Stomach (tissue), 9 donors: ENCODE data around the gene QRFP. TPM values are rescaled to one million over a fixed set of nuclear protein-coding genes. Genes with fewer than 3 reads are reported as not detected.

Experiments used
- DNase-seq, 2 donors: peaks; one replicate each; pipeline versions ENCODE4 v3.0.0 to v3.0.0-alpha.2; 2013 to 2019
- H3K27ac ChIP-seq, 5 donors: fragments of 200-600 bp in 4 of 5; sonication (generic) in 4 of 5; one replicate each; pipeline ENCODE4 v1.5.1; 2013 to 2019; ENCODE audit warnings: mild to moderate bottlenecking in 1 of 5, moderate library complexity in 1 of 5
- H3K27me3 ChIP-seq, 3 donors: fragments of 200-600 bp; sonication (generic); one replicate each; pipeline ENCODE4 v1.5.1; 2017 to 2019; ENCODE audit warnings: mixed run types in 1 of 3
- H3K36me3 ChIP-seq, 4 donors: fragments of 200-600 bp; sonication (generic); 1 replicate in 3 of 4; 2 replicates in 1 of 4; pipeline ENCODE4 v1.5.1; 2016 to 2019
- H3K4me1 ChIP-seq, 4 donors: fragments of 200-600 bp; sonication (generic); one replicate each; pipeline ENCODE4 v1.5.1; 2016 to 2019
- H3K4me3 ChIP-seq, 4 donors: fragments of 200-600 bp; sonication (generic) in 3 of 4; one replicate each; pipeline ENCODE4 v1.5.1; 2016 to 2019; ENCODE audit warnings: mild to moderate bottlenecking in 1 of 4
- H3K9me3 ChIP-seq, 4 donors: fragments of 200-600 bp; sonication (generic); one replicate each; pipeline ENCODE4 v1.5.1; 2016 to 2019
- EP300 ChIP-seq: sonication (generic); formaldehyde crosslinking; IDR thresholded peaks from one replicate; pipeline ENCODE4 v1.6.1; 2017; ENCODE audit warnings: antibody characterized with exemption
- POLR2A ChIP-seq, 4 donors: fragments of 450-650 bp; IDR thresholded peaks; one replicate each; pipeline ENCODE4 v1.6.1; 2016; ENCODE audit warnings: antibody characterized with exemption in 4 of 4, control low read depth in 2 of 4, mild to moderate bottlenecking in 1 of 4, moderate library complexity in 1 of 4
- POLR2AphosphoS5 ChIP-seq, 3 donors: sonication (generic); formaldehyde crosslinking; IDR thresholded peaks; one replicate each; pipeline ENCODE4 v1.6.1; 2016; ENCODE audit warnings: antibody characterized with exemption in 3 of 3
- WGBS, 5 donors: extraction: QIAGEN DNeasy Blood & Tissue Kit in 3 of 5; methylation state at CpG; one replicate each; pipeline versions ENCODE4 v1.1.5 to v1.1.7; 2013 to 2018; 5-methylcytosine and 5-hydroxymethylcytosine counted together
- intact Hi-C: fragments of 100-400 bp; cut with DNase I; formaldehyde crosslinking; loops from one replicate; pipeline ENCODE4 v1.15.1; 2023; ENCODE audit warnings: low total_unique reads
- polyA plus RNA-seq, 3 donors: library from polyadenylated mRNA; stranded (reverse); fragments of 200-250 nt; gene quantifications; one replicate each; pipeline ENCODE4 v1.2.3, GENCODE V29; 2013
- total RNA-seq, 5 donors: library from RNA; depleted of rRNA; stranded (reverse); fragments of >200 nt; gene quantifications; one replicate each; pipeline versions ENCODE4 v1.1.0 to v1.2.3, GENCODE V29; 2014 to 2016
- TF ChIP-seq, protein P1 (sequence below), 7 experiments: fragments of 450-650 bp in 4 of 7; fragments of 200-600 bp in 3 of 7; sonication (generic) in 3 of 7; IDR thresholded peaks; one replicate each; pipeline ENCODE4 v1.5.1; 2016 to 2019; ENCODE audit warnings: antibody characterized with exemption in 7 of 7, control low read depth in 2 of 7, mild to moderate bottlenecking in 1 of 7
- donor health status: healthy with polysubstance abuse.
- donor health status: Bipolar disorder and iron deficiency.
- donor health status: healthy.

Gene QRFP
- total and polyA plus RNA-seq, 8 donors = not detected

DNA sequence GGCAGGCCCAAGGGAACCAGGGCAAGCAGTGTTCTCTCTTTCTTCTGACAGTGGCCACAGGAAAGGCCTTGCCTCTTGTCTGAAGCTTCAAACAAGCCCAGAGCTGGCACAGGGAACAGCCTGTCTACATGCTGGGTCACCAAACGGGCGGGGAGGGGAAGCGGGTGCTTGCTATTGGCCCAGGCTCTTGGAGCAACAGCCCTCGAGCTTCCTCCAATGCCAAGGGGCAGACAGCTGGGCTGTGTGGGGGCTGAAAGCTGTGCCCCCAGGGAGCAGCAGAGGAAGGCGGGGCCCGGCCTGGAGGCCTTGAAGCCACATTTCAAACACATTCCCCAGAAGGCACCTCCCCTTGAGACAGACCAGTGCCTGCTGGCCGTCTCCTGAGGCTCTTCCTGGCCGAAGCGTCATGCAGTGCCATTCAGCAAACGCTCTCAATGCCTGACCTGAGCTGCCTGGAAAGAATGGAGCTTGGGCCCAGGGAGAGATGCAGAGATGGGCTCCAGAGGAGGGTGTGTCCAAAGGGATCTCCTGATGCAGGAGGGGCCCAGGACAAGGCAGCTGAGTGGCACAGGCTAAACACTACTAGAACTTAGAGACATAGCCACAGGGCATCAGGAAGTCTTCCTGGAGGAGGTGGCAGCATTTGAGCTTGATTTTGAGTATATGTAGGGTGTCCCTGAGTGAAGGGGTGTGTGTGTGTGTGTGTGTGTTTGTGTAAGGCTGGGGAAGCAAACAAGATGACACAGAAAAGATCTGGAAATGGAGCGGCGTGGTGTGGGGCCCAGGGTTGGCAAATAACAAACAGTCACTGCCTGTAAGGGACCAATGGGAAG is 39.9 kb upstream of the QRFP start:
- peaks cover 21 to 55% (median 44%) of the 10 kb centered on the region in 4 donors for H3K4me1 ChIP-seq
- DNase-seq = no peak
- WGBS, 5 donors = 30 to 50% (median 48%) methylated on average over 9 to 12 of the region's 12 CpGs
- TF ChIP-seq EP300 (no peak), POLR2AphosphoS5 (IDR thresholded peaks at IDR 0.05) (no peak), POLR2A (IDR thresholded peaks at IDR 0.05) (no peak)
- TF ChIP-seq, protein P1, sequence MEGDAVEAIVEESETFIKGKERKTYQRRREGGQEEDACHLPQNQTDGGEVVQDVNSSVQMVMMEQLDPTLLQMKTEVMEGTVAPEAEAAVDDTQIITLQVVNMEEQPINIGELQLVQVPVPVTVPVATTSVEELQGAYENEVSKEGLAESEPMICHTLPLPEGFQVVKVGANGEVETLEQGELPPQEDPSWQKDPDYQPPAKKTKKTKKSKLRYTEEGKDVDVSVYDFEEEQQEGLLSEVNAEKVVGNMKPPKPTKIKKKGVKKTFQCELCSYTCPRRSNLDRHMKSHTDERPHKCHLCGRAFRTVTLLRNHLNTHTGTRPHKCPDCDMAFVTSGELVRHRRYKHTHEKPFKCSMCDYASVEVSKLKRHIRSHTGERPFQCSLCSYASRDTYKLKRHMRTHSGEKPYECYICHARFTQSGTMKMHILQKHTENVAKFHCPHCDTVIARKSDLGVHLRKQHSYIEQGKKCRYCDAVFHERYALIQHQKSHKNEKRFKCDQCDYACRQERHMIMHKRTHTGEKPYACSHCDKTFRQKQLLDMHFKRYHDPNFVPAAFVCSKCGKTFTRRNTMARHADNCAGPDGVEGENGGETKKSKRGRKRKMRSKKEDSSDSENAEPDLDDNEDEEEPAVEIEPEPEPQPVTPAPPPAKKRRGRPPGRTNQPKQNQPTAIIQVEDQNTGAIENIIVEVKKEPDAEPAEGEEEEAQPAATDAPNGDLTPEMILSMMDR (IDR thresholded peaks at IDR 0.05) = no peak
- H3K4me3 ChIP-seq = no peak overlapping the region
- no peak overlapping the region for H3K27ac ChIP-seq
- no peaks in the 10 kb centered on the region for H3K36me3 ChIP-seq
- H3K9me3 ChIP-seq = no peaks in the 10 kb centered on the region
- peaks cover 20 to 97% (median 94%) of the 10 kb centered on the region in 3 donors for H3K27me3 ChIP-seq
- intact Hi-C loops = loop anchor here (5.0 kb wide), 1 partner anchor 229 kb away; no protein-coding TSS in a partner anchor

DNA sequence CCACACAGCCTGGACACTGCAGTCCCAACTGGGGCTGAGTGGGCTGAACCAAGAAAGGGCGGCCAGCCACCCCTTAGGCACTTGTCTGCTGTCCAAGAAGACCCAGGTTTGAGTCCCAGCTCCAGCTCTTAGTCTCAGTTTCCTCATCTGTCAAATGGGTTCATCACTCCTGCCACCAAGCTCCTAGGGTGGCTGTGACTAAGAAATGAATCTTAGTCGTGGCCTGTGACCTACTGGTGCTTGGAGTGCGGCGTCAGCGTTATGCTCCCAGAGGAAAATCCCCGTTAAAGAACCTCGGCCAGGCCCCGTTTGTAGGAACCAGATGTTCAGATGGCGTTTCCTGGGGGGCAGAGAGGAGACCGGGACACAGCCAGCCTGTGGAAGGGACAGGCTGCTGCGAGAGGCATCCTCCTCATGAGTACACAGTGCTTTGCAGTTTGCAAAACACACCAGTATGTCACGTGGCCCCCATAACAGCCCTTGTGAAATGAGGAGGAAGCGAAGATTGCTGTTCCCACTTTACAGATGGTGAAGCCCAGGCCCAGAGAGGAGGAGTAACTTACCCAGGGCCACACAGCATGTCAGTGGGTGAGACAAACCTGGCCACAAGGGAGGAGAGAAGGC is 39.1 kb upstream of the QRFP start:
- Histone ChIP-seq H3K27me3 (peaks cover 20 to 92% (median 87%) of the 10 kb centered on the region in 3 donors), H3K27ac (no peak overlapping the region)

DNA sequence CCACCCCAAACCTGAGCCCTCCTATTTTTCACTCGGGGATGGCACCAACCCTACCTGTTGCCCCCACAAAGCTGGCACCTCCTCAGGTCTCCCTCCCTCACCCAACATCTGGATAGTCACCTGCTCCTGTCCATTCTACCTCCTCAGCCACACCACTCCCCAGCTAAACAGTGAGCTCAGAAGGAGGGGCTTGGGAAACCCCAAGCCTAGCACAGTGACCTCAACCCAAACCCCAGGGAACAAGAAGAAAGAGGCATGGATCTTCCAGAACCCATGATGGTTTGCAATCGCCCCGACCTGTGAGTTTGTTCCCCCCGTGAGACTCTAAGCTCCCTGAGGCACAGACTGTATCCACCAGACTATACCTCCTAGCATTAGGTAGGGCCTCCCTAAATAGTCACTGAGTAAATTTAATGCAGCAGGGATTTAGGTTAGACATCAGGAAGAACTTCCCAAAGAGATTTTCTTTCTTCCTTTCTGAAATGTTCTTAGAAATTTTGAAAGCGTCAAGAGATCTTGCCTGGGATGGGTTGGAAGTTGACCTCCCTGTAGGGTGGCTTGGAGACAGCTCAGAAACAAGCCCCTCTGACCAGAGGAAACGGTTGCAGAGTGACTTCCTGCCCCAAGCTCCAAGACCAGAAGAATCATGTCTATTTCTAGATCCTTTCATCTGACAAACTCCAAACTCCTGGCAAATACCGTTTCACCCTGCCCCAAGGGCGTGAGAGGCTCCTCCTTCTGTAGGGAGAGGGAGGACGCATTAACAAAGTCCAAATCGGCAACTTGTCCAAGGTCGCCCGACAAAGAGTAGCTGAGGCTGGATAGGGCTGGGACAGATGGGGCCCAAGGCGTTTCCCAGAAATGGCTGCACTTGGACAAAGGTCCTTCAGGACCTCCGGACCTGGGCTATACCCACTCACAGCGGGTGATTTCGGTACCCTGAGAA is 38.4 kb upstream of the QRFP start:
- no peak overlapping the region for H3K4me3 ChIP-seq
- peaks cover 20 to 42% (median 31%) of the 10 kb centered on the region in 4 donors for H3K4me1 ChIP-seq
- no peak for TF ChIP-seq POLR2A (IDR thresholded peaks at IDR 0.05)
- TF ChIP-seq, protein P1 (IDR thresholded peaks at IDR 0.05) = no peak
- no peak for TF ChIP-seq EP300
- TF ChIP-seq POLR2AphosphoS5 (IDR thresholded peaks at IDR 0.05) = no peak
- no peak for DNase-seq
- WGBS, 5 donors = 55 to 72% (median 67%) methylated on average over 15 to 16 of the region's 16 CpGs
- peaks cover 20 to 89% (median 79%) of the 10 kb centered on the region in 3 donors for H3K27me3 ChIP-seq
- no peaks in the 10 kb centered on the region for H3K9me3 ChIP-seq
- intact Hi-C loops = loop anchor here (5.0 kb wide), 1 partner anchor 228 kb away; no protein-coding TSS in a partner anchor
- no peaks in the 10 kb centered on the region for H3K36me3 ChIP-seq
- no peak overlapping the region for H3K27ac ChIP-seq

More for the DNA sequence above, 39.1 kb upstream of the QRFP start:
- 76 to 88% (median 87%) methylated on average over 13 of the region's 13 CpGs for WGBS, 5 donors
- TF ChIP-seq POLR2A (IDR thresholded peaks at IDR 0.05) = no peak
- TF ChIP-seq, protein P1 (IDR thresholded peaks at IDR 0.05) = no peak
- TF ChIP-seq POLR2AphosphoS5 (IDR thresholded peaks at IDR 0.05) = no peak
- no peak for TF ChIP-seq EP300
- no peak overlapping the region for H3K4me3 ChIP-seq
- no peak for DNase-seq
- H3K9me3 ChIP-seq = no peaks in the 10 kb centered on the region
- H3K4me1 ChIP-seq = peaks cover 21 to 50% (median 38%) of the 10 kb centered on the region in 4 donors
- H3K36me3 ChIP-seq = no peaks in the 10 kb centered on the region
- intact Hi-C loops = loop anchor here (5.0 kb wide), 1 partner anchor 228 kb away; no protein-coding TSS in a partner anchor

DNA sequence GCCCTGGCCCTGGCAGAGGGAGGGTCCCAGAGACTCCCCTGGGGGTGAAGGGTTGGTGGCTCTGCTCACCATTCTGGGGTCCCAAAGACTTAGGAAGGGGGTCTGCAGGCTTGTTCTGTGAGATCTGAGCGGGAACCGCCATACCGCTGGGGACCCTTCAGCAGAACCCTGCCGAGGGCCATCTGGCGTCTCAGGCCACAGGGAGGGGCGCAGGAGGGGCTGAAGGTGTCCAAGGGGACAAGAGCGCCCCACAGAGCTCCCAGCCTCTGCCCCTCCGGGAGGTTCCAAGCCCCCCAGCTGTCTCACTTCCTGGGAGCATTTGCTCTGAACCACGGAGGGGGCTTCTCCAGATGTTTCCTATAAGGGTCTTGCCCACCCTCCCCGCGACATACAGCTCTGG is 37.6 kb upstream of the QRFP start:
- H3K27me3 ChIP-seq = peaks cover 14 to 88% (median 72%) of the 10 kb centered on the region in 3 donors
- no peak for DNase-seq
- H3K9me3 ChIP-seq = no peaks in the 10 kb centered on the region
- H3K27ac ChIP-seq = no peak overlapping the region
- intact Hi-C loops = no loop called here
- peaks cover 13 to 35% (median 23%) of the 10 kb centered on the region in 4 donors for H3K4me1 ChIP-seq
- WGBS, 5 donors = 68 to 78% (median 73%) methylated on average over 6 to 11 of the region's 11 CpGs
- no peaks in the 10 kb centered on the region for H3K36me3 ChIP-seq
- no peak for TF ChIP-seq POLR2A (IDR thresholded peaks at IDR 0.05)
- TF ChIP-seq, protein P1 (IDR thresholded peaks at IDR 0.05) = no peak
- H3K4me3 ChIP-seq = no peak overlapping the region
